OCI-LY1 (cell line): ENCODE results near the gene VAMP5.
"Not testable (repeated sequence)": the region's sequence is repeated elsewhere in the genome, so short reads cannot be mapped to it uniquely, and the experiment has no call there.

Experiments used
- H2AFZ ChIP-seq: fragments of 200-600 bp; sonication (generic), shearing (Covaris generic); 2 replicates; pipeline ENCODE4 v1.6.0; 2014; ENCODE audit warnings: antibody characterized with exemption, mild to moderate bottlenecking, low read length
- H3F3A ChIP-seq: fragments of 200-600 bp; sonication (generic), shearing (Covaris generic); 2 replicates; pipeline ENCODE4 v1.6.0; 2014; ENCODE audit warnings: mild to moderate bottlenecking, antibody characterized with exemption, low read length, moderate library complexity; ENCODE audit not compliant: insufficient read depth
- H3K27ac ChIP-seq: fragments of 200-600 bp; sonication (generic); 2 replicates; pipeline ENCODE4 v1.5.1; 2014; ENCODE audit warnings: low read length, mixed run types, mild to moderate bottlenecking, low read depth; ENCODE audit not compliant: poor library complexity, severe bottlenecking
- H3K27me3 ChIP-seq: fragments of 200-600 bp; sonication (generic); 2 replicates; pipeline ENCODE4 v1.6.0; 2014; ENCODE audit warnings: antibody characterized with exemption, mild to moderate bottlenecking, low read length, moderate library complexity; ENCODE audit not compliant: insufficient read depth
- H3K36me3 ChIP-seq: fragments of 200-600 bp; sonication (generic); 2 replicates; pipeline ENCODE4 v1.6.1; 2014; ENCODE audit warnings: mild to moderate bottlenecking, antibody characterized with exemption, low read length, moderate library complexity, mixed read lengths; ENCODE audit not compliant: insufficient read depth
- H3K4me1 ChIP-seq: fragments of 200-600 bp; sonication (generic); 2 replicates; pipeline ENCODE4 v1.5.1; 2014; ENCODE audit warnings: mild to moderate bottlenecking, low read length, moderate library complexity; ENCODE audit not compliant: insufficient read depth, severe bottlenecking
- H3K4me2 ChIP-seq: fragments of 200-600 bp; sonication (generic), shearing (Covaris generic); 2 replicates; pipeline ENCODE4 v1.6.1; 2014; ENCODE audit warnings: low read length
- H3K4me3 ChIP-seq: fragments of 200-600 bp; sonication (generic); 2 replicates; pipeline ENCODE4 v1.5.1; 2014; ENCODE audit warnings: low read length, low read depth, mild to moderate bottlenecking, mixed read lengths; ENCODE audit not compliant: poor library complexity, severe bottlenecking
- H3K79me2 ChIP-seq: fragments of 200-600 bp; shearing (Covaris generic); 2 replicates; pipeline ENCODE4 v1.6.1; 2016; ENCODE audit warnings: mixed run types, low read length, mixed read lengths; ENCODE audit not compliant: insufficient read depth
- H3K9ac ChIP-seq: fragments of 200-600 bp; sonication (generic), shearing (Covaris generic); 2 replicates; pipeline ENCODE4 v1.6.1; 2014; ENCODE audit warnings: mild to moderate bottlenecking, low read length, mixed read lengths
- H3K9me2 ChIP-seq: fragments of 200-600 bp; sonication (generic), shearing (Covaris generic); 2 replicates; pipeline ENCODE4 v1.6.1; 2014; ENCODE audit warnings: low read depth, mild to moderate bottlenecking, low read length, mixed read lengths
- H3K9me3 ChIP-seq: fragments of 200-600 bp; shearing (Covaris generic); 2 replicates; pipeline ENCODE4 v1.6.1; 2014; ENCODE audit warnings: low read length, mixed read lengths
- H4K20me1 ChIP-seq: fragments of 200-600 bp; sonication (generic), shearing (Covaris generic); 2 replicates; pipeline ENCODE4 v1.6.0; 2016; ENCODE audit warnings: mild to moderate bottlenecking, low read length; ENCODE audit not compliant: insufficient read depth
- CTCF ChIP-seq: fragments of 200-600 bp; sonication (generic), shearing (Covaris generic); IDR thresholded peaks from 2 replicates; pipeline ENCODE4 v1.5.1; 2017; ENCODE audit warnings: mild to moderate bottlenecking, antibody characterized with exemption, low read length, moderate library complexity, mixed read lengths
- EZH2 ChIP-seq: fragments of 200-600 bp; sonication (generic), shearing (Covaris generic); IDR thresholded peaks from 2 replicates; pipeline ENCODE4 v1.8.0; 2017; ENCODE audit warnings: borderline replicate concordance, mixed run types, mild to moderate bottlenecking, antibody characterized with exemption, low read length, moderate library complexity, mixed read lengths

Gene VAMP5

GRCh38 chr2:85554980-85555612 lies 29.1 kb upstream of the VAMP5 start:
- peaks cover 6% of the 10 kb centered on the region for H3K4me1 ChIP-seq
- H3F3A ChIP-seq = no peaks in the 10 kb centered on the region
- H3K27ac ChIP-seq = no peak overlapping the region
- H2AFZ ChIP-seq = no peak overlapping the region
- H3K9me3 ChIP-seq = no peaks in the 10 kb centered on the region
- H3K36me3 ChIP-seq = peaks cover 51% of the 10 kb centered on the region; the same call in 1 of the 2 replicates
- no peak for TF ChIP-seq EZH2
- no peaks in the 10 kb centered on the region for H4K20me1 ChIP-seq
- H3K27me3 ChIP-seq = no peaks in the 10 kb centered on the region
- no peak overlapping the region for H3K4me3 ChIP-seq
- H3K79me2 ChIP-seq = peaks cover 3% of the 10 kb centered on the region; the same call in 1 of the 2 replicates
- H3K4me2 ChIP-seq = no peak overlapping the region
- no peak overlapping the region for H3K9ac ChIP-seq
- no peaks in the 10 kb centered on the region for H3K9me2 ChIP-seq

DNA sequence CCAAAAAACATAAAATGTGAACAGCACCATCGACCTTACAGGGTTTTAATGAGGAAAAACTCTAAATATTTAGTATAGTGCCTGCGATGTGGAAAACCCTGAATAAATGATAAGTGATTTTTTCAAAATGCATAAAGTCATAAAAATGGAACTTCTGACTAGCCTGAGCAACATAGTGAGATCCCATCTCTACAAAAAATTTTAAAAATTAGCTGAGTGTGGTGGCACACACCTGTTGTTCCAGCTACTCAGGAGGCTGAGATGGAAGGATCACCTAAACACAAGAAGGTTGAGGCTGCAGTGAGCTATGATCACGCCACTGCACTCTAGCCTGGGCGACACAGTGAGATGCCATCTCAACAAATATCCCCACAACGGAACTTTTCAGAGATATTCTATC lies 27.1 kb upstream of the VAMP5 start:
- Histone ChIP-seq H3K36me3 (peaks cover 33% of the 10 kb centered on the region; the same call in 1 of the 2 replicates), H3K9ac (no peak overlapping the region), H4K20me1 (no peaks in the 10 kb centered on the region), H3K27ac (no peak overlapping the region), H2AFZ (no peak overlapping the region), H3K4me2 (no peak overlapping the region), H3K9me2 (no peaks in the 10 kb centered on the region), H3K79me2 (peaks cover 12% of the 10 kb centered on the region), H3F3A (no peaks in the 10 kb centered on the region), H3K4me1 (peaks cover 17% of the 10 kb centered on the region), H3K27me3 (no peaks in the 10 kb centered on the region), H3K9me3 (no peaks in the 10 kb centered on the region), H3K4me3 (no peak overlapping the region)
- TF ChIP-seq CTCF (no peak), EZH2 (no peak)

GRCh38 chr2:85558160-85558559 lies 26.1 kb upstream of the VAMP5 start:
- no peak overlapping the region for H3K4me2 ChIP-seq
- peaks cover 25% of the 10 kb centered on the region; the same call in 1 of the 2 replicates for H3K36me3 ChIP-seq
- peaks cover 12% of the 10 kb centered on the region for H3K79me2 ChIP-seq
- no peaks in the 10 kb centered on the region for H4K20me1 ChIP-seq
- TF ChIP-seq EZH2 (no peak), CTCF (no peak)
- no peak overlapping the region for H2AFZ ChIP-seq
- no peak overlapping the region for H3K4me3 ChIP-seq
- no peaks in the 10 kb centered on the region for H3F3A ChIP-seq
- no peaks in the 10 kb centered on the region for H3K9me3 ChIP-seq
- H3K9me2 ChIP-seq = no peaks in the 10 kb centered on the region
- H3K27me3 ChIP-seq = no peaks in the 10 kb centered on the region
- H3K27ac ChIP-seq = no peak overlapping the region
- peaks cover 19% of the 10 kb centered on the region for H3K4me1 ChIP-seq
- H3K9ac ChIP-seq = no peak overlapping the region

GRCh38 chr2:85560403-85560726 lies 23.9 kb upstream of the VAMP5 start:
- Histone ChIP-seq H3K4me1 (peaks cover 25% of the 10 kb centered on the region), H3K4me3 (peak overlapping the region; percentile 71), H3K9ac (peak overlapping the region; percentile 77), H3K4me2 (peak overlapping the region; percentile 79), H3K79me2 (peaks cover 12% of the 10 kb centered on the region)
- H3K27ac ChIP-seq, H3K36me3 ChIP-seq, H4K20me1 ChIP-seq, H3K27me3 ChIP-seq, H3F3A ChIP-seq, H2AFZ ChIP-seq, H3K9me3 ChIP-seq, H3K9me2 ChIP-seq: not testable (repeated sequence)
